NCI-H1417 treated with DMSO at 0.1 percent for 48 hours (cell line): ENCODE data around the gene UQCRC2.
"Not testable (repeated sequence)": the region's sequence is repeated elsewhere in the genome, so short reads cannot be mapped to it uniquely, and the experiment has no call there.

Source experiments
- DNase-seq: peaks from one replicate; lab custom pipeline; 2025; lab: John Stamatoyannopoulos, UW

UQCRC2 gene

GRCh38 chr16:22010902-22011301 lies 57.7 kb downstream of the UQCRC2 start:
- no peak for DNase-seq

- DNase-seq, result no peak
Measured at GRCh38 chr16:22012241-22012640, 59.1 kb downstream of the UQCRC2 start.

- DNase-seq, result no peak
Measured at GRCh38 chr16:22013486-22013885, 60.3 kb downstream of the UQCRC2 start.

GRCh38 chr16:22014271-22014873 lies 61.2 kb downstream of the UQCRC2 start:
- no peak for DNase-seq

- no peak for DNase-seq
Measured at GRCh38 chr16:22016927-22017326, 63.8 kb downstream of the UQCRC2 start.

GRCh38 chr16:22018559-22018958 lies 65.4 kb downstream of the UQCRC2 start:
- DNase-seq, result no peak

GRCh38 chr16:22022151-22022550 lies 69.0 kb downstream of the UQCRC2 start:
- no peak for DNase-seq

- DNase-seq, result no peak
Measured at GRCh38 chr16:22023505-22023904, 70.3 kb downstream of the UQCRC2 start.

GRCh38 chr16:22024785-22025184 lies 71.6 kb downstream of the UQCRC2 start:
- not testable (repeated sequence) for DNase-seq

GRCh38 chr16:22027633-22028032 lies 74.5 kb downstream of the UQCRC2 start:
- no peak for DNase-seq

GRCh38 chr16:22029632-22030031 lies 76.5 kb downstream of the UQCRC2 start:
- no peak for DNase-seq

- DNase-seq, result no peak
Measured at GRCh38 chr16:22030087-22030812, 77.1 kb downstream of the UQCRC2 start.

- DNase-seq, result no peak
Measured at GRCh38 chr16:22031483-22032083, 78.4 kb downstream of the UQCRC2 start.
